Lung (tissue), 12 donors: Measurements from ENCODE around the gene HMGA1. TPM values are rescaled to one million over a fixed set of nuclear protein-coding genes. Genes with fewer than 3 reads are reported as not detected.

Experiments used
- ATAC-seq: fragments of 200-7000 bp; cut with Tn5 transposase; one replicate; pipeline ENCODE4 v1.9.1; 2020; ENCODE audit warnings: moderate number of reproducible peaks; ENCODE audit not compliant: insufficient read depth, low FRiP score
- DNase-seq, 3 donors: peaks; one replicate each; pipeline ENCODE4 v3.0.0-alpha.2; 2013 to 2017
- H3K27ac ChIP-seq, 2 donors: one replicate each; pipeline ENCODE4 v1.5.1; 2013; ENCODE audit warnings: mild to moderate bottlenecking in 2 of 2, moderate library complexity in 2 of 2, control low read depth in 1 of 2, inconsistent platforms in 1 of 2, low read depth in 1 of 2, low read length in 1 of 2
- H3K27me3 ChIP-seq, 3 donors: one replicate each; pipeline ENCODE4 v1.5.1; 2013; ENCODE audit warnings: low read length in 2 of 3; ENCODE audit not compliant: control insufficient read depth in 3 of 3, insufficient read depth in 3 of 3
- H3K36me3 ChIP-seq, 4 donors: one replicate each; pipeline ENCODE4 v1.5.1; 2013; ENCODE audit warnings: low read length in 4 of 4, mild to moderate bottlenecking in 1 of 4, moderate library complexity in 1 of 4; ENCODE audit not compliant: control insufficient read depth in 4 of 4, insufficient read depth in 4 of 4
- H3K4me1 ChIP-seq, 5 donors: one replicate each; pipeline ENCODE4 v1.5.1; 2013; ENCODE audit warnings: low read length in 5 of 5, mild to moderate bottlenecking in 2 of 5, moderate library complexity in 1 of 5; ENCODE audit not compliant: control insufficient read depth in 5 of 5, insufficient read depth in 5 of 5
- H3K4me3 ChIP-seq: one replicate; pipeline ENCODE4 v1.5.1; 2013; ENCODE audit warnings: mild to moderate bottlenecking, control low read depth, moderate library complexity
- H3K9ac ChIP-seq, 2 donors: one replicate each; pipeline ENCODE4 v1.5.1; 2013; ENCODE audit warnings: low read length in 2 of 2, control low read depth in 1 of 2; ENCODE audit not compliant: insufficient read depth in 1 of 2
- H3K9me3 ChIP-seq, 4 donors: one replicate each; pipeline ENCODE4 v1.5.1; 2013; ENCODE audit warnings: low read length in 3 of 4, mild to moderate bottlenecking in 1 of 4, moderate library complexity in 1 of 4; ENCODE audit not compliant: control insufficient read depth in 4 of 4, insufficient read depth in 3 of 4
- WGBS, 2 donors: extraction: QIAGEN DNeasy Blood & Tissue Kit; methylation state at CpG; one replicate each; pipeline ENCODE4 v1.1.7; 2013; 5-methylcytosine and 5-hydroxymethylcytosine counted together
- polyA plus RNA-seq, 2 donors: library from polyadenylated mRNA; stranded (reverse); fragments of 200-250 nt; gene quantifications; one replicate each; pipeline ENCODE4 v1.2.1, GENCODE V29; 2013
- total RNA-seq, 2 donors: library from RNA; depleted of rRNA in 1 of 2; stranded (reverse); fragments of >200 nt in 1 of 2; gene quantifications; one replicate each; pipeline ENCODE4 v1.2.1, GENCODE V29; 2014 to 2021
- TF ChIP-seq, protein P1 (sequence below): IDR thresholded peaks from 2 replicates; pipeline ENCODE4 v1.5.1; 2012; ENCODE audit warnings: mild to moderate bottlenecking; ENCODE audit errors: control extremely low read depth, extremely low read depth
- donor health status: control.
- donor health status: control.
- donor health status: Bipolar disorder and iron deficiency.
- donor health status: healthy.
- donor health status: DM: yes; HTN: yes; CAD: no.

HMGA1 gene
- total and polyA plus RNA-seq, 4 donors, result 47.9 to 102 (median 96.9) TPM

GRCh38 chr6:34226731-34227586 is 9.7 kb upstream of the HMGA1 start:
- no peak overlapping the region for H3K9ac ChIP-seq
- TF ChIP-seq, protein P1, sequence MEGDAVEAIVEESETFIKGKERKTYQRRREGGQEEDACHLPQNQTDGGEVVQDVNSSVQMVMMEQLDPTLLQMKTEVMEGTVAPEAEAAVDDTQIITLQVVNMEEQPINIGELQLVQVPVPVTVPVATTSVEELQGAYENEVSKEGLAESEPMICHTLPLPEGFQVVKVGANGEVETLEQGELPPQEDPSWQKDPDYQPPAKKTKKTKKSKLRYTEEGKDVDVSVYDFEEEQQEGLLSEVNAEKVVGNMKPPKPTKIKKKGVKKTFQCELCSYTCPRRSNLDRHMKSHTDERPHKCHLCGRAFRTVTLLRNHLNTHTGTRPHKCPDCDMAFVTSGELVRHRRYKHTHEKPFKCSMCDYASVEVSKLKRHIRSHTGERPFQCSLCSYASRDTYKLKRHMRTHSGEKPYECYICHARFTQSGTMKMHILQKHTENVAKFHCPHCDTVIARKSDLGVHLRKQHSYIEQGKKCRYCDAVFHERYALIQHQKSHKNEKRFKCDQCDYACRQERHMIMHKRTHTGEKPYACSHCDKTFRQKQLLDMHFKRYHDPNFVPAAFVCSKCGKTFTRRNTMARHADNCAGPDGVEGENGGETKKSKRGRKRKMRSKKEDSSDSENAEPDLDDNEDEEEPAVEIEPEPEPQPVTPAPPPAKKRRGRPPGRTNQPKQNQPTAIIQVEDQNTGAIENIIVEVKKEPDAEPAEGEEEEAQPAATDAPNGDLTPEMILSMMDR, result no peak
- 88% methylated on average over 12 to 15 of the region's 15 CpGs for WGBS, 2 donors

DNA sequence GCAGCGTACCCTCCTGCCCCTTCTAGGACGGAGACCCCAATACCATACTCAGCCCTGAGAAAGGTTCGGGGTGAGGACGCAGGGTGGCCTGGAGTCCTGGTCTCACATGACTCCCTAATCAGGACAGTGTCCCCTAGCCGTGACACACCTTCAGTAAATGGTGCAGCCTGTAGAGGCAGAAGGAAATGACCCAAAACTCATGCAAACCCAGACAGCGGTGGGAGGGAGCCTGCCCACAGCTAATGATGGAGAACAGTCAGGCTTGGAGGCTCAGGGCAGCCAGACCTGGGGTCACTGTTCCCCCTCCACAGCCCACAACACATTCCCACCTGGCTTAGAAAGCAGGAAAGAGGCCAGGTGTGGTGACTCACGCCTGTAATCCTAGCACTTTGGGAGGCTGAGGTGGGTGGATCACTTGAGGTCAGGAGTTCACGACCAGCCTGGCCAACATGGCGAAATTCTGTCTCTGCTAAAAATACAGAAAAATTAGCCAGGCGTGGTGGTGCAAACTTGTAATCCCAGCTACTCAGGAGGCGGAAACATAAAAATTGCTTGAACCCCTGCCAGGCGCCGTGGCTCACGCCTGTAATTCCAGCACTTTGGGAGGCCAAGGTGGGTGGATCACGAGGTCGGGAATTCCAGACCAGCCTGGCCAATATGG is 8.8 kb upstream of the HMGA1 start:
- TF ChIP-seq, protein P1, result no peak
- 90 to 93% methylated on average over 16 of the region's 16 CpGs for WGBS, 2 donors
- Histone ChIP-seq H3K4me3 (no peak overlapping the region), H3K4me1 (peaks cover 0 to 11% (median 7%) of the 10 kb centered on the region in 5 donors), H3K27ac (no peak overlapping the region), H3K9me3 (no peaks in the 10 kb centered on the region), H3K9ac (no peak overlapping the region), H3K27me3 (no peaks in the 10 kb centered on the region), H3K36me3 (no peaks in the 10 kb centered on the region)
- DNase-seq (peak in 1 of 3 donors; percentile 3), ATAC-seq (no peak)

More at GRCh38 chr6:34226731-34227586, 9.7 kb upstream of the HMGA1 start:
- no peaks in the 10 kb centered on the region for H3K36me3 ChIP-seq
- H3K4me1 ChIP-seq, result peaks cover 0 to 11% (median 7%) of the 10 kb centered on the region in 5 donors
- H3K4me3 ChIP-seq, result no peak overlapping the region
- DNase-seq (peak in 1 of 3 donors; percentile 6), ATAC-seq (no peak)
- no peak overlapping the region for H3K27ac ChIP-seq
- H3K27me3 ChIP-seq, result no peaks in the 10 kb centered on the region
- no peaks in the 10 kb centered on the region for H3K9me3 ChIP-seq

DNA sequence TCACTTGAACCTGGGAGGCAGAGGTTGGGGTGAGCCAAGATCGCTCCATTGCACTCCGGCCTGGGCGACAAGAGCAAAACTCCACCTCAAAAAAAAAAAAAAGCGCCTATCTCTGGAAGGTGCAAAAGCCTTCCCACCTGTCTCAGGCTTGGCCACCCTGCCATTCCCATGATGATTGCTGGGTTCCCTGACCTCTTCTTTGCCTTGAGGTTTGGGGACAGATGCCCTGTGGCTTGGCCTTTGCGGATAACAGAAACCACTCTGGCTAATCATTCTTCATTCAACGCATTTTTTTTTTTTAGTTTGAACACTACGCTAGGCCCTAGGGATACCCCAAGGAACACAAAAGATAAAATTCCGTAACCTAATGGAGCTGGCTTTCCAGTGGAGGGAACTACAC is 6.8 kb upstream of the HMGA1 start:
- no peak overlapping the region for H3K27ac ChIP-seq
- DNase-seq (no peak), ATAC-seq (no peak)
- H3K9me3 ChIP-seq, result no peaks in the 10 kb centered on the region
- H3K9ac ChIP-seq, result no peak overlapping the region
- peaks cover 0 to 6% (median 0%) of the 10 kb centered on the region in 5 donors for H3K4me1 ChIP-seq
- 93 to 95% methylated on average over 8 of the region's 8 CpGs for WGBS, 2 donors
- no peaks in the 10 kb centered on the region for H3K36me3 ChIP-seq
- TF ChIP-seq, protein P1, result no peak
- H3K4me3 ChIP-seq, result no peak overlapping the region
- no peaks in the 10 kb centered on the region for H3K27me3 ChIP-seq
